Effector CD4-positive, alpha-beta T cell (primary cell): Measurements from ENCODE around the gene PDE11A.
"Not testable (repeated sequence)": the region's sequence is repeated elsewhere in the genome, so short reads cannot be mapped to it uniquely, and the experiment has no call there.

Experiments
- DNase-seq: peaks from one replicate; pipeline ENCODE4 v3.0.0-alpha.2; 2020

Gene PDE11A

GRCh38 chr2:177881008-177881747, 191.4 kb downstream of the PDE11A start:
- no peak for DNase-seq

GRCh38 chr2:177880285-177880684, 192.3 kb downstream of the PDE11A start:
- no peak for DNase-seq

- DNase-seq, result no peak
Observed at GRCh38 chr2:177876950-177877349, 195.6 kb downstream of the PDE11A start.

GRCh38 chr2:177874686-177875085, 197.9 kb downstream of the PDE11A start:
- no peak for DNase-seq

GRCh38 chr2:177873915-177874314, 198.7 kb downstream of the PDE11A start:
- no peak for DNase-seq

GRCh38 chr2:177872286-177872685, 200.3 kb downstream of the PDE11A start:
- no peak for DNase-seq

GRCh38 chr2:177869912-177870311, 202.7 kb downstream of the PDE11A start:
- DNase-seq, result no peak

GRCh38 chr2:177869209-177869608, 203.4 kb downstream of the PDE11A start:
- DNase-seq, result no peak

GRCh38 chr2:177868806-177869205, 203.8 kb downstream of the PDE11A start:
- no peak for DNase-seq

GRCh38 chr2:177857538-177857937, 215.0 kb downstream of the PDE11A start:
- no peak for DNase-seq

- DNase-seq, result no peak
Observed at GRCh38 chr2:177852389-177852788, 220.2 kb downstream of the PDE11A start.

- DNase-seq, result no peak
Observed at GRCh38 chr2:177843188-177843587, 229.4 kb downstream of the PDE11A start.

GRCh38 chr2:177842243-177842642, 230.3 kb downstream of the PDE11A start:
- DNase-seq, result no peak

GRCh38 chr2:177835418-177836204, 237.0 kb downstream of the PDE11A start:
- not testable (repeated sequence) for DNase-seq

GRCh38 chr2:177832611-177833433, 239.8 kb downstream of the PDE11A start:
- DNase-seq, result no peak

GRCh38 chr2:177830881-177831386, 241.6 kb downstream of the PDE11A start:
- no peak for DNase-seq

- DNase-seq, result no peak
Observed at GRCh38 chr2:177828557-177828956, 244.0 kb downstream of the PDE11A start.

GRCh38 chr2:177826897-177827296, 245.7 kb downstream of the PDE11A start:
- DNase-seq, result no peak

- DNase-seq, result no peak
Observed at GRCh38 chr2:177822941-177823340, 249.6 kb downstream of the PDE11A start.

GRCh38 chr2:177818412-177818811, 254.2 kb downstream of the PDE11A start:
- DNase-seq, result no peak

GRCh38 chr2:177817300-177817699, 255.3 kb downstream of the PDE11A start:
- no peak for DNase-seq

GRCh38 chr2:177816766-177817165, 255.8 kb downstream of the PDE11A start:
- DNase-seq, result no peak
